ENCODE results near the gene ABCG5.

ABCG5 gene

GRCh38 chr2:43803113-43803512 lies 35.5 kb downstream of the ABCG5 start:
- no peak for FAIRE-seq

GRCh38 chr2:43802135-43802534 lies 36.5 kb downstream of the ABCG5 start:
- no peak for FAIRE-seq

DNA sequence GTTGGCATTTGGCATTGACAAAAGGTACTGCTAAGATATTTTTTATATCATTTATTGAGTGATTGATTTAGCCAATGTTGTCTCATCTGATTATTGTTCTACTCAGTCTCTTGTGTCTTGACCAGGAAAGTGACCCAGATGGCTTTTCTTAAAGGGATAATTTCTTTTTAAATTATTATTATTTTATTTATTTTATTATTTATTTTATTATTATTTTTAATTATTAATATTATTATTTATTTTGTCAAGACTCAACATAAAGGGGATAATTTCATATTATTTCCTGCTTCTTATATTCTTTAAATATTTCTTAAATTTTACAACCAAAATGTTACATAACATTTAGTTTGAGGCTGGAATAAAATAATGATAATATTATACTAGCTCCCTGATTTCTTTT lies 37.7 kb downstream of the ABCG5 start:
- FAIRE-seq, result peak; percentile 92

GRCh38 chr2:43798300-43798699 lies 40.3 kb downstream of the ABCG5 start:
- peak; percentile 91 for FAIRE-seq

GRCh38 chr2:43796206-43796605 lies 42.4 kb downstream of the ABCG5 start:
- FAIRE-seq, result no peak

- FAIRE-seq, result no peak
Observed at GRCh38 chr2:43794956-43795355, 43.7 kb downstream of the ABCG5 start.

DNA sequence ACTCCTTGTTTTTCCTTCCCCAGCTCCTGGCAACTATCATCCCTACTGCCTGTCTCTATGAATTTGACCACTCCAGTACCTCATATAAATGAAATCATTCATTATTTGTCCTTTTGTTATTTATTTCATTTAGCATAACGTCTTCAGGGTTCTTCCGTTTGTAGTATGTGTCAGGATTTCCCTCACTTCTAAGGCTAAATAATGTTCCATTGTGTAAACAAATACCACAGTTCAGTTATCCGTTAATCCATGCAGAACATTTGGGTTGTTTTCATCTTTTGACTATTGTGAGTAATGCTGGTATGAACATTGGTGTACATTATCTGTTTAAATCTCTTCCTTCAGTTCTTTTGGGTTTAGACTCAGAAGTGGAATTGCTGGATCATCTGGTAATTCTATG lies 46.0 kb downstream of the ABCG5 start:
- no peak for FAIRE-seq

DNA sequence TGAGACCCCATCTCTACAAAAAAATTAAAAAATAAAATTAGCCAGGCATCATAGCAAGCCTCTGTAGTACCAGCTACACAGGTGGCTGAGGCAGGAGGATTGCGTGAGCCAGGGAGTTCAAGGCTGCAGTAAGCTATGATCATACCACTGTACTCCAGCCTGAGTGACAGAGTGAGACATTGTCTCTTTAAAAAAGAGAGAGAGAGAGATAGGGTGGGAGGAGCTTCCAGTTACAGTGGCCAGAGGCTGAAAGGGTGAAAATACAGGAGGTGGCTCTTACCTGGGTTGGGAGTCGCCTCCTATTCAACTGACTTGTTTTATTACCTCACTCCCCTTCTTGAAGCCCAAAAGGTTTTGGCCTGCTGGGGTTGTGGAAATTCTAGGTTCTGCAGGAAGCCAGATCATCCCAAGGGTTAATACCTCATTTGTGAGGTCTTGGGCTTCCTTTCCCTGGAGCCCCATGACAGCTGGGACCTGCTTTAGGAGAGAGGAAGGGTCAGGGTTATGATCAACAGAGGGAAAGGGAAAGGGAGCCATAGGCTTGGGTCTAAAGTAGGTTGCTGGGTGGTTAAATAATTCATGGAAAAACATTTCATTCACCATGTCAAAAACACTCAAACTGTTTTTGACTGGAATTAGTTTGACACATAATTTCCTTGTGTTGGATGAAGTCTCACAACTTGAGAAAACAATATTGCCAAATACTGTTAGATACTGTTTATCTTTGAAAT lies 47.4 kb downstream of the ABCG5 start:
- no peak for FAIRE-seq

DNA sequence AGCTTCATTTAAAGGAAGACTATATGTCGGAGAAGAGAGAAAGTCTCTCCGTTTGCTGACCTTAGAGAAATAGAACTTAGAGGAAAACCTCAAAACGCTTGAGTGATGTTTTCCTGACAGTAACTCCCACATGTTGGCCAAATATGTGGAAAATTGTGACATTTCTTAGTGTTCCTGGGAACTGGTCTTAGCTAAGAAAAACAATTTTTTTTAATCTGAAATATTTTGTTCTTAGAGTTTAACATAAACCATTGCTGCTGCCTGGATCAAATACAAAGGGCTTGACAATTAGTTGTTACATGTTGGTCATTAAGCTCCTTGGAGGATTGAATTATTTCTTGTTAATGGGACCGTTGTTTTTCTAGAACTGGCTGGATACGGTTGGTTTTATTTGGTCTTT lies 48.5 kb downstream of the ABCG5 start:
- FAIRE-seq, result no peak

GRCh38 chr2:43788646-43789045 lies 50.0 kb downstream of the ABCG5 start:
- FAIRE-seq, result no peak

- no peak for FAIRE-seq
Observed at GRCh38 chr2:43787895-43788294, 50.7 kb downstream of the ABCG5 start.

GRCh38 chr2:43778233-43778632 lies 60.4 kb downstream of the ABCG5 start:
- no peak for FAIRE-seq

GRCh38 chr2:43777306-43777926 lies 61.2 kb downstream of the ABCG5 start:
- FAIRE-seq, result no peak

DNA sequence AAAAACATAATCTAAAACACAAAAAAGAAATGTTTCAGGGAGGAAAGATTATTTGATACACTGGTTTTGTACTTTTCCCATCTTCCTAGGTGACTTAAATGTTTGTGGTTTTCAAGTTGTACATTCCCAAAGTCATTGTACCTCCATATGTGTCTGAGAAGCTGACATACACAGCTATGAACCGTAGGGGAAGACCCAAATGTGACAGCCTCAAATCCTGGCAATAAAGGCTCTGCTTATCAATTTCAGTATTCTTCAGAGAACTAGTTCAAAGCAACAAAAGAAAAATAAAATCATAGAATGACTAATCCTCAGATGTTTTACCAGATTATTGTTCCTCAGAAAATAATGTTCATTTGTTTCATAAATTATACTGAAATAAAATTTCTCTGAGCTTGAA lies 62.3 kb downstream of the ABCG5 start:
- no peak for FAIRE-seq

DNA sequence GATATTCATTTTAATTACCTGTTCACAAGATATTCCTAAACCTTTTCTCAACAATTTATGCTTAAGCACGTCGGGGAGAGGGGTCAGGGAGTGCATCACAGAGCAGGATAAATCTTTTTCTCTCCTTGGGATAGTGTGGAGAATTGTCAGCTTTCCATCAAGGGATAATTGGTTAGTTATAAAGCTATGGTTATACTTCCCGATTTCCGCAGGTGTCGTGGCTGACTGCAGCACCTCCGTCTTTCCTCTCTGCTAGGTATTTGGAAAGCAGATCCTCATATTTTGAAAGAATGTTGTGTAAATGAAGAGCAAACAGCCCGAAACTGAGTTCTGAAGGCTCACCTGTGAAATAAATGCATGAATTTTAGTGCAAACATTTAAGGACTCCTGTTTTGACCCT lies 64.0 kb downstream of the ABCG5 start:
- FAIRE-seq, result no peak

DNA sequence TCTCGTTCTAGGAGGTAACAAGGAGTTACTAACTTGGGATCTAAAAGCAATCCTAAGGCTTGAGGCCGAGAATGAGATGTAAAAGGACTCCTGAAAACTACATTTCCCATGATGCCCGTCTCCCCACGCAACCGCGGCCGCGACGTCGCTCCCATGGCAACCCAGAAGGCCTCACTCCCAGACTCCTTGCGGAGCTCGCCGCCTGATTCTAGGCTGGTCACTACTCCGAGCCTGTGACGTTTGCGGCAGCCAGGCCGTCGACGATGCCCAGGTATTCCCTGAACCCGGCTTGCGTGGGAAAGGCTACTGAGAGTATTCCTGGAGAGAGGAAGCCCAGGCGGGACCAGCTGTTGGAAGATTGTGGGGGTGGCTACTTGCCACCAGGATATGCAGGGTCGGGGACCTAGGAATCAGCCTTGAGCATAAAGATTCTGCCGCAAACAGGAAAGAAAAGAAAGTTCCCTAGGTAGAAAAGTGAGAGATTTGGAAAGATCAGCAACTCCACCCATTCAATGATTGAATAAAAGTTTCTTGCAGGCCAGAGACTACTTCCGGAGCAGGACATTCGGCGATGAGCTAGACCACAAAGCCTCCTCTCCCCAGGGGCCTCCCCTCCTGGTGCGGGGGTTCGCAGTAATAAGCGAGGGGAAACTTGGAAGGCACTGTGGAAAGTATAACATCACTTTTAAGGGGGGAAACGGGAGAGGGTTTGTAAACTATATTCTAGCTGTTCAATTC lies 64.6 kb downstream of the ABCG5 start, which contains the start of gene DYNC2LI1:
Gene DYNC2LI1, plus strand, starts transcription at position 164 of the 738 bp plus-strand sequence. Its CDS starts 100 bp downstream, at position 264.
- peak; percentile 96 for FAIRE-seq

DNA sequence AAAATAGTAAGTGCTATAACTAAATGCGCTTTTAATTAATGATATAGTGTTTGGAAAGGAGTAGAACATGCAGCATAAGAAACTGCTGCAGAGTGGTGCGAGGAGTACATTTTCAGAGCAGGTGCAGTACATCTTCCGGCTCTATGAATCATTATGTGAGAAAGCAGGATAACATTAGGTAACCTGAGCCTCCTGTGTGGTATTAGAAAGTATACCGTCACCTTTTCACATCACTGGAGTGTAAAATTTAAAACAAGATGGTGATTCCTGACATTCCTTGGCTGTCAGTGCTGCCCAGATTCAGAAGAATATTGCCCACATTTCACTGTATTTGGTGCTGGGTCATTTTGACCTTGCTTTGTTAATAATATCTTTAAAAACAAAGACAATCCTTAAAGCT lies 72.6 kb downstream of the ABCG5 start:
- FAIRE-seq, result no peak

DNA sequence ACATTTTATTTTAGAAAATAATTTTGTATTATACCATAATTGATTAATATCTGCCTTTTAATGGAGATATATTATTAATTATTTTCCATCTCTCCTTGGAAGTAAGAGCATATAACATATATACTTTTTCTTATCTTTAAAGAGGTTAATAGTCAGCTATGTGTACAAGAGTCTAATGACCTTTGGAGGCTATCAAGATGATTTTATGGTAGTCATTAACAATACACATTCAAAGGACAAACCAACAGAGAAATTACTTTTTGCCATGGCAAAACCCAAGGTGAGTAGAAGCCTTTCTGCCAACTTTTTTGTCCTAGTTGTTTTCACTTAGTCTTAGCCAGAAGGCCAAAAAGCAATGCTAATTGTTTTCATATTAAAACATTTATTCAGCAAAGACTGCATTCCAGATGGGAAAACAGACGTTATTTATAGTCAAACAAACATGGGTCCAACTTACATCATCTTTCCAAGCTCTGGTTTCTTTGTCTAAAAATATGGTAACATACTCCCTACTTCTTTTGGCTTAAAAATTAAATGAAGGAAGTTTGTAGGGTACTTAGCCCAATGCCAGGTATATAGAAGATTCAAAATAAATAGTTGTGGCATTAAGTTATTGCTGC lies 74.4 kb downstream of the ABCG5 start:
- no peak for FAIRE-seq

DNA sequence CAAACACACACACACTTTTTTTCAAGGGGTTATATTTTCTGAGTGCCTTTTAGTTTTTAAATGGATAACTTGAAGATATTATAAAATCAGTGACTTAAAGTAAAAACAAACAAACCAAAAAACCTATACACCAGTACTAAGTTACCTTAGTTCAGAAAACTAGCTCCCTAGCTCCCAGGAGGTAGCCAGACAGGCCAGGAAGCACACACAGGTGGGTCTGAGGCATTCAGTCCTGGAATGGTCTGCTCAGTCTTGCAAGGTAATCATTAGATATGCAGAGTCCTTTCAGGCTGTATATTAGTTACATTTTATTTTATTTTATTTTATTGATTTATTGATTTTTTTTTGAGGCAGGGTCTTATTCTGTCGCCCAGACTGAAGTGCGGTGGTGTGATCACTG lies 75.5 kb downstream of the ABCG5 start:
- FAIRE-seq, result no peak
